Measurements from ENCODE around the gene CUL4A. TPM values are rescaled to one million over a fixed set of nuclear protein-coding genes. Genes with fewer than 3 reads are reported as not detected.

Gene CUL4A
- polyA plus RNA-seq, 1 of the 3 experiments (the other 2 are of a cell fraction): 51.2 TPM

GRCh38 chr13:113208421-113209335 lies 735 bp upstream of the CUL4A start, which contains the start of gene PCID2 (continued):
- TF ChIP-seq CTCF (IDR thresholded peaks at IDR 0.05) (no peak), REST (IDR thresholded peaks at IDR 0.05; ENCODE audit: low read depth, low read length) (peak; percentile 42; the same call in 1 of the 2 replicates), NRF1 (IDR thresholded peaks at IDR 0.05; ENCODE audit: low read depth, low read length) (no peak), ELF1 (IDR thresholded peaks at IDR 0.05) (0 out of 2 replicates have a peak, but pooled peaks have one; percentile 46), RAD21 (IDR thresholded peaks at IDR 0.05; ENCODE audit: low read length) (no peak), MXI1 (IDR thresholded peaks at IDR 0.05; ENCODE audit: low read depth, low read length) (peak; percentile 33; the same call in 1 of the 2 replicates), USF1 (IDR thresholded peaks at IDR 0.05; ENCODE audit: borderline replicate concordance, low read depth) (peak; percentile 56; the same call in 1 of the 2 replicates), FOXM1 (IDR thresholded peaks at IDR 0.05; ENCODE audit: low read depth) (no peak), TCF12 (IDR thresholded peaks at IDR 0.05) (0 out of 2 replicates have a peak, but pooled peaks have one; percentile 21), SMC3 (IDR thresholded peaks at IDR 0.05; ENCODE audit: low read depth, low read length) (no peak), NFIC (IDR thresholded peaks at IDR 0.05; ENCODE audit: borderline replicate concordance) (peak; percentile 30; the same call in 1 of the 2 replicates), USF2 (IDR thresholded peaks at IDR 0.05; ENCODE audit: borderline replicate concordance, low read depth, low read length) (no peak), YY1 (IDR thresholded peaks at IDR 0.05; ENCODE audit: low read depth) (peak; percentile 73; the same call in 1 of the 2 replicates), TEAD4 (IDR thresholded peaks at IDR 0.05; ENCODE audit: borderline replicate concordance, insufficient read depth) (0 out of 2 replicates have a peak, but pooled peaks have one; percentile 17), IRF3 (IDR thresholded peaks at IDR 0.05; ENCODE audit: low read depth, low read length) (no peak), PBX3 (IDR thresholded peaks at IDR 0.05) (peak; percentile 10; the same call in 1 of the 2 replicates), CHD2 (IDR thresholded peaks at IDR 0.05; ENCODE audit: low read length, partially characterized antibody) (peak; percentile 75), MAX (IDR thresholded peaks at IDR 0.05; ENCODE audit: low read depth) (no peak; the same call in none of the 2 replicates), FOXJ3 (CRISPR knock-in tag; IDR thresholded peaks at IDR 0.05) (no peak), GABPA (IDR thresholded peaks at IDR 0.05; ENCODE audit: low read depth) (peak; percentile 92)
